Uterus (tissue), 4 donors: Measurements from ENCODE around the gene OTOR. TPM values are rescaled to one million over a fixed set of nuclear protein-coding genes. Genes with fewer than 3 reads are reported as not detected.
A peak's percentile ranks its signal among the peaks of the same experiment; 100 is the strongest.

ENCODE experiments used
- DNase-seq, 2 donors: peaks; one replicate each; pipeline ENCODE4 v3.0.0-alpha.2; 2019 to 2020
- H3K27ac ChIP-seq, 2 donors: fragments of 200-600 bp; sonication (generic); 1 replicate in 1 of 2; 2 replicates in 1 of 2; pipeline ENCODE4 v1.5.1; 2016 to 2018
- H3K27me3 ChIP-seq, 2 donors: fragments of 200-600 bp; sonication (generic); one replicate each; pipeline ENCODE4 v1.5.1; 2018 to 2019; ENCODE audit warnings: control low read depth in 1 of 2
- H3K36me3 ChIP-seq, 2 donors: fragments of 200-600 bp; sonication (generic); one replicate each; pipeline ENCODE4 v1.5.1; 2019; ENCODE audit warnings: control low read depth in 1 of 2
- H3K4me1 ChIP-seq, 2 donors: fragments of 200-600 bp; sonication (generic); one replicate each; pipeline ENCODE4 v1.5.1; 2018 to 2019; ENCODE audit warnings: control low read depth in 1 of 2
- H3K4me3 ChIP-seq, 2 donors: fragments of 200-600 bp; sonication (generic); 1 replicate in 1 of 2; 2 replicates in 1 of 2; pipeline ENCODE4 v1.5.1; 2018 to 2019; ENCODE audit warnings: mild to moderate bottlenecking in 1 of 2
- H3K9me3 ChIP-seq, 2 donors: fragments of 200-600 bp; sonication (generic); one replicate each; pipeline ENCODE4 v1.5.1; 2019; ENCODE audit warnings: control low read depth in 1 of 2
- CTCF ChIP-seq, 4 experiments: fragments of 200-600 bp in 2 of 4; fragments of 450-650 bp in 2 of 4; sonication (generic) in 2 of 4; IDR thresholded peaks; one replicate each; pipeline ENCODE4 v1.5.1; 2016 to 2019; ENCODE audit warnings: antibody characterized with exemption in 4 of 4, mild to moderate bottlenecking in 2 of 4, moderate library complexity in 1 of 4
- POLR2A ChIP-seq, 2 donors: fragments of 450-650 bp; IDR thresholded peaks; one replicate each; pipeline ENCODE4 v1.6.1; 2016; ENCODE audit warnings: antibody characterized with exemption in 2 of 2, mild to moderate bottlenecking in 1 of 2, moderate library complexity in 1 of 2
- intact Hi-C: fragments of 100-400 bp; cut with DNase I; formaldehyde crosslinking; loops from one replicate; pipeline ENCODE4 v1.15.1; 2023; ENCODE audit warnings: low total_unique reads
- total RNA-seq, 4 donors: library from RNA; depleted of rRNA in 3 of 4; stranded (reverse); fragments of >200 nt in 3 of 4; gene quantifications; one replicate each; pipeline versions ENCODE4 v1.1.0 to v1.2.4, GENCODE V29; 2014 to 2023
- donor health status: DM: yes; HTN: yes; CAD: no.

Gene OTOR
- total RNA-seq, 4 donors from 2014 or later, result not detected

- H3K4me1 ChIP-seq, result no peaks in the 10 kb centered on the region
- intact Hi-C loops, result no loop called here
- no peaks in the 10 kb centered on the region for H3K36me3 ChIP-seq
- H3K27me3 ChIP-seq, result no peaks in the 10 kb centered on the region
- no peak overlapping the region for H3K4me3 ChIP-seq
- TF ChIP-seq POLR2A (IDR thresholded peaks at IDR 0.05), result no peak
- TF ChIP-seq CTCF (IDR thresholded peaks at IDR 0.05), result no peak
- H3K9me3 ChIP-seq, result no peaks in the 10 kb centered on the region
- no peak overlapping the region for H3K27ac ChIP-seq
- no peak for DNase-seq
Observed at GRCh38 chr20:16760431-16761304, 12.5 kb downstream of the OTOR start.

GRCh38 chr20:16761305-16761829 is 13.2 kb downstream of the OTOR start:
- intact Hi-C loops, result no loop called here
- DNase-seq, result peak; percentile 27 to 30

GRCh38 chr20:16764560-16764959 is 16.4 kb downstream of the OTOR start:
- H3K27ac ChIP-seq, result no peak overlapping the region
- no peaks in the 10 kb centered on the region for H3K4me1 ChIP-seq
- intact Hi-C loops, result no loop called here
- DNase-seq, result no peak
- no peak overlapping the region for H3K4me3 ChIP-seq
- no peaks in the 10 kb centered on the region for H3K9me3 ChIP-seq
- H3K36me3 ChIP-seq, result no peaks in the 10 kb centered on the region
- no peak for TF ChIP-seq CTCF (IDR thresholded peaks at IDR 0.05)
- no peak for TF ChIP-seq POLR2A (IDR thresholded peaks at IDR 0.05)
- no peaks in the 10 kb centered on the region for H3K27me3 ChIP-seq

More at GRCh38 chr20:16761305-16761829, 13.2 kb downstream of the OTOR start:
- H3K27me3 ChIP-seq, result no peaks in the 10 kb centered on the region
- H3K9me3 ChIP-seq, result no peaks in the 10 kb centered on the region
- H3K4me1 ChIP-seq, result no peaks in the 10 kb centered on the region
- H3K4me3 ChIP-seq, result no peak overlapping the region
- TF ChIP-seq CTCF (IDR thresholded peaks at IDR 0.05) (peak; percentile 46 to 71 (median 60)), POLR2A (IDR thresholded peaks at IDR 0.05) (no peak)
- no peak overlapping the region for H3K27ac ChIP-seq
- H3K36me3 ChIP-seq, result no peaks in the 10 kb centered on the region

- Histone ChIP-seq H3K9me3 (no peaks in the 10 kb centered on the region), H3K4me1 (no peaks in the 10 kb centered on the region), H3K27me3 (no peaks in the 10 kb centered on the region), H3K4me3 (no peak overlapping the region), H3K36me3 (no peaks in the 10 kb centered on the region), H3K27ac (no peak overlapping the region)
- intact Hi-C loops, result no loop called here
- no peak for DNase-seq
- TF ChIP-seq POLR2A (IDR thresholded peaks at IDR 0.05) (no peak), CTCF (IDR thresholded peaks at IDR 0.05) (no peak)
Observed at GRCh38 chr20:16771213-16771612, 23.1 kb downstream of the OTOR start.

GRCh38 chr20:16775961-16776360 is 27.8 kb downstream of the OTOR start:
- no peaks in the 10 kb centered on the region for H3K36me3 ChIP-seq
- H3K4me3 ChIP-seq, result no peak overlapping the region
- H3K4me1 ChIP-seq, result no peaks in the 10 kb centered on the region
- no peaks in the 10 kb centered on the region for H3K27me3 ChIP-seq
- no peaks in the 10 kb centered on the region for H3K9me3 ChIP-seq
- no peak for TF ChIP-seq CTCF (IDR thresholded peaks at IDR 0.05)
- no peak for TF ChIP-seq POLR2A (IDR thresholded peaks at IDR 0.05)
- no peak for DNase-seq
- intact Hi-C loops, result no loop called here
- H3K27ac ChIP-seq, result no peak overlapping the region
